Cardiac muscle cell (in vitro differentiated cells and primary cell): ENCODE results near the gene GPD1L. TPM values are rescaled to one million over a fixed set of nuclear protein-coding genes. Genes with fewer than 3 reads are reported as not detected.

Experiments
- DNase-seq, 2 donors: peaks; one replicate each; pipeline versions ENCODE4 v3.0.0 to v3.0.0-alpha.2; 2010 to 2017; ENCODE audit warnings: low read depth in 1 of 2, low spot score in 1 of 2
- H3K27ac ChIP-seq: fragments of 200-600 bp; sonication (generic); 2 replicates; pipeline ENCODE4 v1.5.1; 2016
- H3K27me3 ChIP-seq: fragments of 200-600 bp; sonication (generic); 2 replicates; pipeline ENCODE4 v1.6.0; 2016; ENCODE audit warnings: control low read depth
- H3K36me3 ChIP-seq: fragments of 200-600 bp; sonication (generic); 2 replicates; pipeline ENCODE4 v1.5.1; 2016; ENCODE audit warnings: control low read depth
- H3K4me1 ChIP-seq: fragments of 200-600 bp; sonication (generic); 2 replicates; pipeline ENCODE4 v1.8.1; 2017; ENCODE audit warnings: low read depth, mild to moderate bottlenecking, mixed run types
- H3K4me3 ChIP-seq: fragments of 200-600 bp; sonication (generic); 2 replicates; pipeline ENCODE4 v1.5.1; 2016; ENCODE audit warnings: mild to moderate bottlenecking
- H3K9me3 ChIP-seq: fragments of 200-600 bp; sonication (generic); 2 replicates; pipeline ENCODE4 v1.5.1; 2017; ENCODE audit warnings: low read depth, mild to moderate bottlenecking, control low read depth
- polyA plus RNA-seq: library from polyadenylated mRNA; unstranded; fragments of >200 nt; fragmentation: Nextera tagmentation; extraction: Ambion mirVana; gene quantifications from 2 replicates; pipeline ENCODE4 v1.2.1, GENCODE V29; 2016
- total RNA-seq: library from RNA; depleted of rRNA; stranded (reverse); fragments of >200 nt; gene quantifications from 2 replicates; pipeline ENCODE4 v1.2.3, GENCODE V29; 2016
- TF ChIP-seq, protein P1 (sequence below): IDR thresholded peaks from 2 replicates; pipeline ENCODE4 v1.5.1; 2012; ENCODE audit warnings: low read depth, mild to moderate bottlenecking, low read length

Gene GPD1L
- total and polyA plus RNA-seq, 2 experiments from 2014 or later: 19.4 to 20.1 TPM

DNA sequence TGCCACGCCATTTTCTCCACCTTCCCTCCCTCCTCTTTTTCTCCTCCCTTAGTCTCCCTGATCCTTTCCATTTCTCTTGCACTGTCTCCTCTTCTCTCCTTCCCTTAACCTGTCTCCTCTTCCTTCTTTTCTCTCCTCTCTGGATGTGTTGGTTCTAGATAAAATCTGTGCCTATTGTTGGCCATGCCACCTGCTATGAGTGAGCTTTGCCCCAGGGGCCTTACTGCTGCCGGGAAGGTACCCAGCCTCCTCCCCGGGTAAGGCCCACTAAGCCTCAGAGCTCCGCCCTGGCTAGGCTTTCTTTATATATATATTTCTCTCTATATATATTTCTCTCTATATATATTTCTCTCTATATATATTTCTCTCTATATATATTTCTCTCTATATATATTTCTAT lies 14.7 kb downstream of the GPD1L start:
- Histone ChIP-seq H3K27me3 (no peaks in the 10 kb centered on the region), H3K27ac (no peak overlapping the region), H3K4me3 (no peak overlapping the region), H3K36me3 (no peaks in the 10 kb centered on the region), H3K9me3 (no peaks in the 10 kb centered on the region), H3K4me1 (peaks cover 2% of the 10 kb centered on the region)
- TF ChIP-seq, protein P1, sequence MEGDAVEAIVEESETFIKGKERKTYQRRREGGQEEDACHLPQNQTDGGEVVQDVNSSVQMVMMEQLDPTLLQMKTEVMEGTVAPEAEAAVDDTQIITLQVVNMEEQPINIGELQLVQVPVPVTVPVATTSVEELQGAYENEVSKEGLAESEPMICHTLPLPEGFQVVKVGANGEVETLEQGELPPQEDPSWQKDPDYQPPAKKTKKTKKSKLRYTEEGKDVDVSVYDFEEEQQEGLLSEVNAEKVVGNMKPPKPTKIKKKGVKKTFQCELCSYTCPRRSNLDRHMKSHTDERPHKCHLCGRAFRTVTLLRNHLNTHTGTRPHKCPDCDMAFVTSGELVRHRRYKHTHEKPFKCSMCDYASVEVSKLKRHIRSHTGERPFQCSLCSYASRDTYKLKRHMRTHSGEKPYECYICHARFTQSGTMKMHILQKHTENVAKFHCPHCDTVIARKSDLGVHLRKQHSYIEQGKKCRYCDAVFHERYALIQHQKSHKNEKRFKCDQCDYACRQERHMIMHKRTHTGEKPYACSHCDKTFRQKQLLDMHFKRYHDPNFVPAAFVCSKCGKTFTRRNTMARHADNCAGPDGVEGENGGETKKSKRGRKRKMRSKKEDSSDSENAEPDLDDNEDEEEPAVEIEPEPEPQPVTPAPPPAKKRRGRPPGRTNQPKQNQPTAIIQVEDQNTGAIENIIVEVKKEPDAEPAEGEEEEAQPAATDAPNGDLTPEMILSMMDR: no peak
- no peak for DNase-seq

DNA sequence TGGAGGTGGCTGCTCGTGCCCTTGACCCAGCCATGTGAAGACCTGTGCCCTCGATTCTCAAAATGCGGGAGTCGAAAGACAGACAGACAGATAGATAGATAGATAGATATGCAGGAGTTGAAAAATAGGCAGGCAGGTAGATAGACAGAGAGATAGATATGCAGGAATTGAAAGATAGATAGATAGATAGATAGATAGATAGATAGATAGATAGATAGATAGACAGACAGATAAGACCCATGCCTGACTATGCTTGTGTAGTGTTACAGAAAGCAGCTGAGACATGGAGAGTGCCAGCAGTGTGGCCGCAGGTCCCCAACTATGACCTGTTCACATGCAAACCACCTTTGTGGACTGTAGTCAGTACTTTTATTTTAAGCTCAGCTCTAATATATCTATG lies 17.2 kb downstream of the GPD1L start:
- TF ChIP-seq, protein P1: no peak
- H3K36me3 ChIP-seq: no peaks in the 10 kb centered on the region
- no peak overlapping the region for H3K27ac ChIP-seq

DNA sequence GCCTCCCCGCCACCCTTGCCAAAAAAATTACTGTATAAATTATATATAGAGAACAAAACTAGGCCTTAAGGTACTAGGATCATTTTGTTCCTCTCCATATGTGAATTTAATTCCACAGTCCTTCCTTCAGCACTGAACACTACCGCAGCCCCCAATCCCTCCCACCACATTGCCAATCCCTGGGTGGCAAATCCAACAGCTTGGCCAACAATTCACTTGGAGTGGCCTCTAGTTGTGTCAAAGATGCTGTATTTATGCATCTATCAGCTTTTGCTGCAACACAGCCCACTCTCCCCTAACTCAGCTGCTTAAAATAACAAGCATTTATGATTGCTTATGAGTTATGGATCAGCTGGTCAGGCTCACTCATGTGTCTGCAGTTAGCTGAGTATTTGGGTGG lies 18.6 kb downstream of the GPD1L start:
- DNase-seq: no peak
- Histone ChIP-seq H3K9me3 (no peaks in the 10 kb centered on the region), H3K27me3 (no peaks in the 10 kb centered on the region), H3K36me3 (no peaks in the 10 kb centered on the region), H3K4me3 (no peak overlapping the region), H3K4me1 (peaks cover 10% of the 10 kb centered on the region), H3K27ac (no peak overlapping the region)
- TF ChIP-seq, protein P1: no peak

More for the DNA sequence above, 17.2 kb downstream of the GPD1L start:
- Histone ChIP-seq H3K4me3 (no peak overlapping the region), H3K27me3 (no peaks in the 10 kb centered on the region), H3K9me3 (no peaks in the 10 kb centered on the region), H3K4me1 (peaks cover 10% of the 10 kb centered on the region)
- DNase-seq: no peak

DNA sequence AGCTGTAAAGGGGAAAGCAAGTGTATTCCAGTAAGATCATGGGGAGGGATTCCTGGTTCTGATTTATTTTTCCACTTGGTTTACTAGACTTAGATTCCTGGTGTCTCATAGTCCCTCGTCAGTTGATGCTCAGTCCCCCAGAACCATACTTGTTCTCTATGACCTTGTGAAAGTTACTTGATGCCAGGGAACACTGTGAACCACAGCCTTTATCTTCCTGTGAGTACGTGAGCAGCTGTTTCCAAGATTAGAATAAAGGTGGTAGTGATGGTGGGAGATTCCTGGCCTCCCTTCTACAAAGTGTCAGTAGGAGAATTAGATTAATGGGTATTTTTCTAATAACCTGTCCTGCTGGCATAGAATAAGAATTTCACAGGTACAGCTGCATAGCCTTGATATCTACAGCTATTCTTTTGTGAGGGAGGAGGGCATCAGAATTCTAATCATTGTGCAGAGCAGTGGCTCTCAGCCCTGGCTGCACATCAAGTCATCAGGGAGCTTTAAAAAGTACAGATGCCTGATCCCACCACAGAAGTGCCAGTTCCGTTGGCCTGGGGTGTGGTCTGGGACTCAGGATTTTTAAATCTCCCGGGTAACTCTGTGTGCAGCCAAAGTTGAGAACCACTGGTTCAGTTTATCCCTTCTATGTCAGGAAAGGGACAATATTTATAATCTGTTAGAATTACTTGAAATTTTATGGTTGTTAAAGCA lies 20.0 kb downstream of the GPD1L start:
- Histone ChIP-seq H3K9me3 (no peaks in the 10 kb centered on the region), H3K27ac (peak overlapping the region; percentile 2), H3K4me1 (peaks cover 10% of the 10 kb centered on the region), H3K36me3 (no peaks in the 10 kb centered on the region), H3K27me3 (no peaks in the 10 kb centered on the region), H3K4me3 (no peak overlapping the region)
- TF ChIP-seq, protein P1: no peak
- no peak for DNase-seq

DNA sequence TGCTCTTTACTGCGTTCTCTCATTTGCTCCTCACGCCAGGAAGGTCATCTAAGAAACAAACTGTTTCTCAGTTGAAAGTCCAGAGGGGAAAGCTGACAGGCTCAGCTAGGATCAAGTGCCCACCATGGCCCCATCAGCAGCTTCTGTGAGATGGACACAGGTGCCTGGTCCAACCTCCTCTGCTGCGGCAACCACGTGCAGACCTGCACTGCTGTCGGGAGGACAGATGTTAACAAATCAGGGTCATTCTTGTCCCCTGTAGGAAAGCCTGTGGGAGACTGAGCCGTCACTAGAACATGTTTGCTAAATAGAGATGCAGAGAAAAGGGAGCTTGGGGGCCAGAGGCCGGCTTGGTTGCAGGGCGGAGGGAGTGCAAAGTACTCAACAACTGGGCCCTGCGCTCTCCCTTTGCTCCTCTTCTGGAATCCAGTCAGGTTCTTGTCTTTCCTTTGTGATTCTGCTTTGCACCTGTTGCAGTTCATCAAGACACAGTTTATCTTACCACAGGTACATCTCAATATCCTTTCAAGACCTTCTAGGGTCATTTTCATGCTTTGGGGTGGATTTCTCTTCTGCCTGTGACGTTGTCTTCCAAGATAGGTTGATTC lies 20.9 kb downstream of the GPD1L start:
- Histone ChIP-seq H3K27me3 (no peaks in the 10 kb centered on the region), H3K9me3 (no peaks in the 10 kb centered on the region), H3K36me3 (no peaks in the 10 kb centered on the region), H3K4me3 (no peak overlapping the region), H3K27ac (no peak overlapping the region), H3K4me1 (peaks cover 10% of the 10 kb centered on the region)
- no peak for DNase-seq
- TF ChIP-seq, protein P1: no peak
